NOMO-1 (cell line): ENCODE measurements around the gene FOXK2.
A peak's percentile ranks its signal among the peaks of the same experiment; 100 is the strongest.

Source experiments
- DNase-seq, 2 experiments: peaks; one replicate each; lab custom pipeline; 2025; ENCODE audit not compliant: unreplicated experiment in 2 of 2; lab: John Stamatoyannopoulos, UW

The FOXK2 gene

DNA sequence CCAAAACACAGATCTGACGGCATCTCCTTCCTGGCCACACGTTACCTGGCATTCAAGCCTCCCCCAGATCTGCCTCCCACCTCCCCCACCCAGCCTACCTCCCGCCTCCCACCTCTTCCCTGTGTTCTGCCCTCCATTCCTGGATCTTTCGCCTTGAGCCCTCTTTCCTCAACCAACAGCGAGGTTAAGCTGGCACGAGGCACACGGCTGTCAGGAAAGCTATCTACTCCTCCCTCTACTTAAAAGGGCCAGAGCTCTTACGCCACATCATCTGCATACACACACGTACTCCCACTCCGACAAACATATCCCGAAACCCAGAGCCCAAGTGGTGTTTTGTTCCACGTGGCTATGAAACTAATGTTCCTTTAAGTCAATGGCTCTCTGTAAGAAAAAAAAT lies 110.7 kb downstream of the FOXK2 start:
- DNase-seq, result no peak

DNA sequence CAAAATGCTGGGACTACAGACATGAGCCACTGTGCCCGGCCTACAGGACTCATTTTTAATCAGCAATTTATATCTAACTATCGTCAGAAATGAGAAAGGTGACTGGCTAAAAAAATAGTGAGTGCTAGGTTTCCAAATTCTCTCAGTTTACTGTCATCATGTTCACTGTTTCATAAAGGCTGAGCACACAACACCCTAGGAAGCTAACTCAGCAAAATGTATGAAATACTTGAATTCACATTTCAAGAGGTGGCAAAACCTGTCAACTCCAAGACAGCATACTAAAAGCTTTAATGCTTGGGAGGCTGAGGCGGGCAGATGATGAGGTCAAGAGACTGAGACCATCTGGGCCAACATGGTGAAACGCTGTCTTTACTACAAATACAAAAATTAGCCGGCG lies 112.0 kb downstream of the FOXK2 start:
- no peak for DNase-seq

DNA sequence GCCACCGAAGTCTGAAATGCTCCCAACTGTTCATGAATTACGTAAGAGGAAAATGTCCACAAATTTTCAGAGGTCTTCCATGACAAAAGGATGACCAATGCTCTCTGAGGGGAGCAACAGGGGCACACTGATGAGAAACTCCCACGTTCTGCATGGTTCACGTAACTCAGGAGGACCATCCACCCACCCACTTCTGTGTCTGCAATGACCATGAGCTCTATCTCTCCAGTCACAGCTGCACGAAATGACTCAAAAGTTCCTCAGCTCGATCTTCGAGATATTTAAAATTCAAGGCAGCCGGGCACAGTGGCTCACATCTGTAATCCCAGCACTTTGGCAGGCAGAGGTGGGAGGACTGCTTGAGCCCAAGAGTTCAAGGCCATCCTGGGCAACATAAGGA lies 112.9 kb downstream of the FOXK2 start:
- no peak for DNase-seq

DNA sequence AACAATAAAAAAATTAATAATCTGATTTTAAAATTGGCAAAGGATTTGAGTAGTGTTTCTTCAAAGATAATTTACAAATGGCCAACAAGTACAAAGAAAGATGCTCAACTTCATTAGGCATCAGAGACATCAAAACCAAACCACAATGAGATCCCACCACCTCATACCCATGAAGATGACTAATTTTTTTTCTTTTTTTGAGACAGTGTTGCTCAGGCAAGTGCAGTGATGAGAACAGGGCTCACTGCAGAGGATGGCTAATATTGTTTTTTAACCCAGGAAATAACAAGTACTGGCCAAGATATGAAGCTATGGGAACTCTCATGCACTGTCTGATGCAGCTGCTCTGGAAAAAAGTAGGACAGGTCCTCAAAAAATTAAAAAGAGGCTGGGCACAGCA lies 113.8 kb downstream of the FOXK2 start:
- DNase-seq, result no peak

DNA sequence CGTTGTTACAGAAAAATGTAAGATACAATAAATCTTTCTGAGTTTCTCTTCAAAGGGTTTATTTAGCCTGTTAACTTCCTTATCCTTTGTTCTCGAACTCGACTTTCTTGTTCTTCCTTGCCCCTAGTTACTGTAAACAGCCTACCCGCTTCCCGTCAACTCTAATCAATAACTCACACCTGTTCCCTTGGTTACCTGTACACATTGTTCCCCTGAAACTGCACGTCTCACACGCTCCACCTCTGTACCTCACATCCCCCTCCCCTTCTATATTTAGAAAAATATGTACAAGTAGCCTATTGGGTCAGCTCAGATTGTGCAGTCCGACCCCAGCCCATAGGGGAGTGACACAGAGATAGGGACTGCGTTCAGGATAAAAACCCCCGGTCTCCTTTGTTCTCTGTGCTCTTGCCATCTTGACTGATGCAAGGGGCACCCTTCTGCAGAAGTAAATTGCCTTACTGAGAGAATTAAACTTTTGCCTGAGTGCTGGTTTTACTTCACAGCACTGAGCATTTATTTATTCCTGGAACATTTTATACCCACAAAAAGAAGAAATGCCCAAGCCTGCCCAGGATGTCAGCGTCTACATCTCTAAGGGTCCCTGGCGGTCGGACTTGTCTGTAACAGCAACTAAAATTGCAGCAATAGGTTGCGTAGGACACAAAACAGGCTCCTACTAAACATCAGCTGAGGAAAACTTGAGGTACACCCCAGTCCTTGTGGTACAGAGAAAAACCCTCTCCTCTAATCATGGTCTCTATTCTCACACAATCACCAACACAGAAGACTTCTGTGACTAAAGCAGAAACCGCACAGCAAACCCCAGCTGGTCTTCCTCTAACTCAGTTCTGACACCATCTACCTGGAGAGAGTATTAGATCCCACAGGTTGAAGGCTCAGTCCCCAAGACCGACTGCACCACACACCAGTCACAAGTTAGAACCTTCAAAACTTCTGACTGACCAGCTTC lies 117.4 kb downstream of the FOXK2 start:
- DNase-seq, result no peak

GRCh38 chr17:82638183-82638773 lies 118.7 kb downstream of the FOXK2 start:
- DNase-seq, result no peak

GRCh38 chr17:82639628-82640027 lies 120.1 kb downstream of the FOXK2 start:
- DNase-seq, result no peak

DNA sequence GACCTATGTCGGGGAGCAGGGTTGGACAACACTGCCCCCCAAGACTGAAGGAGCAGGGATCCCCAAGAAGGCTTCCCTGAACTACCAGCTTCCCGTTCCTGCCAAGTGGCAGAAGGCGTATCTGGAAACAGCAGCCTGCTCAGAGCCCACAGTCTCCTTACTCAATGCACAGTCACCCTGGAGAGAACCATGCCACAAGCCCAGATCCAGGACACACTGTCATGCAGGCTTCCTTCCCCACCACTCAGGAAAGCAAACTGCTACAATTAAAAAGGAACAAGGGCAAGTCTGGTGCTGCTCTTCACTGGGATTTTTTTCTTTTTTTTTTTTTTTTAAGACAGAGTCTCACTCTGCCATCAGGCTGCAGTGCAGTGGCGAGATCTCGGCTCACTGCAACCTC lies 120.5 kb downstream of the FOXK2 start:
- DNase-seq, result no peak

DNA sequence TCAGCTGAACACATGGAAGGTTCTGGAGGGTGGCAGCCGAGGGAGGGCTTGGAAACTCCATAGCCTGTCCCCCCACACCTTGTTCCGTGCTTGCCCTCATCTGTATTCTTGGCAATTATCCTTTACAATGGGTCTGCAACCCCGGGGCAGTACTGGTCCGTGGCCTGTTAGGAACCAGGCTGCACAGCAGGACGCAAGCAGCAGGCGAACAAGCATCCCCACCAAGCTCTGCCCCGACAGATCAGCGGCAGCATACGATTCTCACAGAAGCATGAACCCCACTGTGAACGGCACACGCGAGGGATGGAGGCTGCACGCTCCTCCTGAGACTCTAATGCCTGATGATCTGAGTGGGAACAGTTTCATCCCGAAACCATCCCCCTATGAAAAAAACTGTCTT lies 122.5 kb downstream of the FOXK2 start:
- no peak for DNase-seq

DNA sequence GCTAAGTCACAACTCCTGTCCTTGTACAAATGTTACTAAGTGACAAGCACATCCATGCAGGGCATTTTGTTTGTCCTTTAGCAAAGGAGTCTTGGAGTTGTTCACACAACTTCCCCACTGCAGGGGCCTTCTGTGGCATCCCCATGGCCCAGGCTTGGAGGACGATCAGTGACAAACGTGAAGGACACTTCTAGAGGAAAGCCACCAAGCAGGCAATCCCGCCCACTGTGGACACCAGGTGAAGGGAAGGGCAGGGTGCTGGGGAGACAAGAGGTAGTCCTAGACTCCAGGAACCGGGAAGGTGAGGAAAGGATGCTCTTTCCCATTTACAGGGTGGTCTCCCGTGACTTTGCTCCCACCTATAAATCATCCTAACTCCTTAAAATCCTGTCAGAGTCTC lies 124.6 kb downstream of the FOXK2 start:
- no peak for DNase-seq

DNA sequence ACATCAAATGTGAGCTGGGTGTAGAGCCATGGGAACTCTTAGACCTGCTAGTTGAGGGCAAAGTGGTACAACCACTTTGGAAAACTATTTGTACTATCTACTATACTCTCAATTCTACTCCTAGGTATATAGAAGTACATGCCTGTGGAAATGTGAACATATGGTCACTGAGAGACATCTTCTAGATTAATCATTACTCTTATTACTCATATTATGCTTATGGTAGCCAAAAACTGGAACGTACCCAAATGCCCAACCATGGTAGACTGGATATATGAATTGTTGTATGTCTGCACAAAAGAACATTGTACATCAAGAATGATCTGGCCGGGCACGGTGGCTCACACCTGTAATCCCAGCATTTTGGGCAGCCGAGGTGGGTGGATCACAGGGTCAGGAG lies 126.0 kb downstream of the FOXK2 start:
- no peak for DNase-seq

DNA sequence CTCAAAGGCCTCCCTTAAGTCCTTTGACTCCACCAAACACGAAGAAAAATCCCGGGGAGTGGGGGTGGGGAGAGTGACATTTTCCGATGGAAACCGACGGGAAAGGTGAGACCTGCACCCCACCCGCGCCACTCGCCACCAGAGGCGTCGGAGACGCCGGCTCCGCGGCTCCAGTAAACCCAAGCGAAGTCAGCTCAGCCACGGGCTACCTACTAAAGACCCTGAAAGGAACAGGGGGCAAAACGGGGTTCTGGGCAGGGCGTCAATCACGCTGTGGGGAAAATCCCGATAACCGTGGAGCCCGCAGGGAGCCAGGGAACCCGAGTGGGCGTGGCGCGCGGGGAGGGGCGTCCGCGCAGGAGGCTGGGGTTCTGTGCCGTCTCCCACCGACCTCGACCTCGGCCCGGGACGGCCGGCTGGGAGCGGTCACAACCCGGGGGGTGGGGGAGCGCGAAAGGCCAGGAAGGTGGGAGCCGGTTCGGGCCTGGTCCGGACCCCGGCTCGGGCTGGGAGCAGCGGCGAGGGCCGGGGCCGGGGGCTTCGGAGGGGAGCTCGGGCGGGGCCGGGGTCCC lies 128.1 kb downstream of the FOXK2 start:
- peak in 1 of 2 experiments; percentile 4 for DNase-seq

DNA sequence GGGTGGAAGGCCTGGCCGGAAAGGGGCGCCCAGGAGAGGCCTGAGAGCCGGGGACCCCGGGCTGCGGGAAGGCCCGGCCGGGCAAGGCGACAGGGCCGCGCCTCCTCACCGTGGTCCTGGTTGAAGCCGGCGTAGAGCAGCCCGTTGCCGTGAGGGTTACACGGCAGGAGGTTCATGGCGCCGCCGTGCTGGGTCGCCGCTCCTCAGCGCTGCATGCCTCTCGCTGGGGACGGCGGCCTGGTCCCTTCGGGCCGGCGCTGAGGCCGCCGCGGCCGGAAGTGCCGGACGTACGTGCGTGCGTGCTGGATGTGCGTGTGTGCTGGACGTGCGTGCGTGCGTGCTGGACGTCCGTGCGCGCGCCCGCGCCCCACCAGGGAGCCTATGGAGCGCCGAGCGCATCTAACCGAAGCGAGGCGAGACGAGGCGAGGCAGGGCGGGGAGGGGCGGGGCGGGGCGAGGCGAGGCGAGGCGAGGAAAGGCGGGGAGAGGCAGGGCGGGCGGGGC lies 128.7 kb downstream of the FOXK2 start, which contains the start of gene WDR45B:
Gene WDR45B, minus strand, starts transcription at position 280 of the 504 bp plus-strand sequence. Its CDS starts 104 bp downstream, at position 176.
- DNase-seq, result peak; percentile 87 to 93

- DNase-seq, result no peak
These were observed 129.3 kb downstream of the FOXK2 start for GRCh38 chr17:82648742-82649331.

DNA sequence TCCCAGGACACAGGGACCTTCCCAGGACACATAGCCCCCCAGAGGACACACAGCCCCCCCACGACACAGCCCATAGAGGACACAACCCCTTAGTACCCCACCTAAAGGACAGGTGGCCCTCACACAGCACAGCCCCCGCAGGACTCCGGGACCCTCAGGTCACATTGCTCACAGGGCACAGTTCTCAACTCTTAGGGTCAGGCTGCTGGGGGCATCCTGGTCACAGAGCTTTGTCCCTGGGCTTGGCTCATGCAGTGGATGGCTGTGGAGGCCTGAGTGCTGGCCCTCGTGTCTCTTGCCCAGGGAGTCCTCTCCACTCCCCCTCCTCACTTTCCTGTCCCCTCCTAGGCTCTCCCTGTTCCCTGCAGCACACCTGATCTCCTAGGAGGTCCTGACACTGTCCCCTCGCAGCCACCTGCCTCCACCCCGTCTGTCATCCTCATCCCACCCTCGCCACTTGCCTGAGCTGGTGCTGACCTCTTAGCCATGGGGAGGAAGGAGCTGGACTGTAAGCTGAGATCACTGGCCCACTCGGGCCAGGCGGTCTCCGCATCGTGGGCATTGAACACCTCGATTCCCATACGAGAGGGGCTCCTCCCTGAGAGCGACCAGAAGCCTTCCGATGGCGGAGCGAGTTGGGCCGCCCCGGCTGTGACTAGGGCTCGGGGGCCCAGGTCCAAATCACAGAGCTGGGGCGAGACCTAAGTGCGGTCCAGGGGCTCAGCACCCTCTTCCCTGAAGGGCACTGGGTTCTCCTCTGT lies 130.1 kb downstream of the FOXK2 start:
- no peak for DNase-seq

DNA sequence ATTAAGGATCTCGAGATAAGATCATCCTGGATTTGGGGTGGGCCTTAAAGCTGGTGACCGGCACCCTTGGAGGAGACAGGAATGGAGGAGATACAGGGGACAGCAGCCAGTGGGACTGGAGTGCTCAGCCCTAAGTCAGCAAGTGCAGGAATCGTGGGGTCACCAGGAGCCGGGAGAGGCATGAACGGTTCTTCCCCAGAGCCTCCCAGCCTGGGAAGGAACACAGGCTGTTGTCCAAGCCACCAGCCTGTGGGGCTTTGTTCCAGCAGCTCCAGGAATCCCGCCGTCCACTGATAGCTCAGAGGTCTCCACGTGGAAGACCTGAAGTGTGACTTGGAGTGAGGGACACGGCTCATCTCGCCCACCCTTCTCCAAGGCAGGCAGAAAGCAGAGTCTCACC lies 131.2 kb downstream of the FOXK2 start:
- no peak for DNase-seq

DNA sequence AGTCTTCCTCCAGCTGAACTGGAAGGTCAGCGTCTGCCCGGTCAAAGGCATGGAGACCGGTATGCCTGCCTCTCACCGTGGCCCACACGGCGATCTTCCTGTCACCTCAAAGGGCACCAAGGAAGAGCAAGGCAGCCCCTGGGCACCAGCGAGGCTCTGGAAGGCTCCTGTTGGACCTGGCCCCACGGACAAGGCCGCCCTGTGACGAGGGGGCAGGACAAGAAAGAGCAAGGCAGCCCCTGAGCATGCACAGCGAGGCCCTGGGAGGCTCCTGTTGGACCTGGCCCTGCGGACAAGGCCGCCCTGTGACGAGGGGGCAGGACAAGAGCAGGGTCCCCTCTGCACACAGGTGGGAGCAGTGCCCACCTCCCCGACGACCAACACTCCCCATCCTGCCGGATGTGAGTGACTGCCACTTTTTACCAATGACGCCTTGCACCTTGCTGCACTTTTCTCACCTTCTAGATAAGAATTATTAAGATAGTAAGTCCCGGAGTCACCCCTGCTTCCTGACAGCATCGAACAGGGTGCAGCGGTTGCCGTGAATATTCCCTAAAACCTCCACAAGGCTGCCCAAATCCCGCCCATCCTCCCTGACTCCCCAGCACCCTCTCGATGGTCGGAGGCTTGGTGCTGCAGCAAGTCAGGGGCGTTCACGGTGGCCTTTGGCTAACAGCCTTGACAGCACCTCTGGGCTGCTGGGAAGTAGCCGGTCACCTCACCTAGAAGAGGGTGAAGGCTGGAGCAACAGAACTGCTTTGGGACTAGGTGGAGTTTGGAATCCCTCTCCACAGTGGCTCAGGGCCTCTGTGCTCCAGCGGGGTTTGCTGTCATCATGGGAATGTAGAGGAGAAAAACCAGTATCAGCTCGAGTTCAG lies 134.4 kb downstream of the FOXK2 start:
- DNase-seq, result no peak
